Stomach smooth muscle (tissue), 2 donors: ENCODE results near the gene TAS2R7.
"Not testable (repeated sequence)": the region's sequence is repeated elsewhere in the genome, so short reads cannot be mapped to it uniquely, and the experiment has no call there.

Experiments used
- H3K27ac ChIP-seq: one replicate; pipeline ENCODE4 v1.7.0; 2013; ENCODE audit warnings: mild to moderate bottlenecking, low read length, inconsistent platforms
- H3K27me3 ChIP-seq, 2 donors: one replicate each; pipeline ENCODE4 v1.7.0; 2013; ENCODE audit warnings: low read length in 2 of 2; ENCODE audit not compliant: insufficient read depth in 2 of 2, control insufficient read depth in 1 of 2
- H3K36me3 ChIP-seq, 2 donors: one replicate each; pipeline ENCODE4 v1.7.0; 2013; ENCODE audit warnings: low read length in 2 of 2; ENCODE audit not compliant: control insufficient read depth in 2 of 2, insufficient read depth in 2 of 2
- H3K4me1 ChIP-seq: one replicate; pipeline ENCODE4 v1.7.0; 2013; ENCODE audit warnings: low read length; ENCODE audit not compliant: control insufficient read depth, insufficient read depth
- H3K4me3 ChIP-seq, 2 donors: one replicate each; pipeline ENCODE4 v1.7.0; 2013; ENCODE audit warnings: low read length in 2 of 2
- H3K9ac ChIP-seq, 2 donors: one replicate each; pipeline ENCODE4 v1.7.0; 2013; ENCODE audit warnings: low read length in 2 of 2, mild to moderate bottlenecking in 1 of 2
- H3K9me3 ChIP-seq, 2 donors: one replicate each; pipeline ENCODE4 v1.7.0; 2013; ENCODE audit warnings: low read length in 2 of 2; ENCODE audit not compliant: control insufficient read depth in 2 of 2
- donor health status: healthy.
- donor health status: Pancreatic carcinoma.

TAS2R7 gene

DNA sequence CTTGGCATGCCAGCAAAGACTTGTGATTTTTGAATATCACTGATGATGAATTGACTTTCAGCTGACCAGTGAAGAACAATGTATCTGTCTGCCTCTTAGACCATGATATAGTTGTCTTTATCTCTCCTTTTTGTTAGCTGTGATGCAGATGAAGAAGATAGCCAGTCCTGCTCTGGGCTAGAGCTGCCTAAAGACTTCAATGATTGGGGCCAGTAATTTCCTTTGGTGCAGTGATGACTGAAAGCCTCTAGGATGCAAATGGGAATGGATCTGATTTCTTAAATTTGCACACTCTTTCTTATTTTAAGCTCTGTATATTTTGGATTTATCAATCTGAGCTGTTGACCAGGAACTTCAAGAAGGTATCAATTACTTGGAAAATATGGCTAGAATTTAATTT is 7.6 kb upstream of the TAS2R7 start, which contains the start of gene TAS2R9:
Gene TAS2R9 (minus strand): TSS at position 101 of the 400 bp plus-strand sequence. CDS start 93 bp downstream, at position 8.
- no peak within 1 kb of the TSS for H3K9ac ChIP-seq
- no peaks in the 10 kb centered on the region for H3K27me3 ChIP-seq
- no peak within 1 kb of the TSS for H3K4me3 ChIP-seq
- no peaks in the 10 kb centered on the region for H3K36me3 ChIP-seq
- no peak within 1 kb of the TSS for H3K27ac ChIP-seq
- H3K9me3 ChIP-seq = no peaks in the 10 kb centered on the region
- no peaks in the 10 kb centered on the region for H3K4me1 ChIP-seq

GRCh38 chr12:10807186-10807585 is 4.8 kb upstream of the TAS2R7 start, which contains the start of gene TAS2R8:
Gene TAS2R8, minus strand, starts transcription at chr12:10807286. Its CDS starts 306 bp downstream, at chr12:10806980.
- no peak within 1 kb of the TSS for H3K4me3 ChIP-seq

GRCh38 chr12:10801741-10802140 is 686 bp downstream of the TAS2R7 start:
- no peaks in the 10 kb centered on the region for H3K27me3 ChIP-seq
- no peaks in the 10 kb centered on the region for H3K9me3 ChIP-seq
- H3K4me1 ChIP-seq = no peaks in the 10 kb centered on the region
- no peaks in the 10 kb centered on the region for H3K36me3 ChIP-seq
- H3K9ac ChIP-seq = no peak overlapping the region
- no peak overlapping the region for H3K27ac ChIP-seq
- H3K4me3 ChIP-seq = no peak overlapping the region

More at GRCh38 chr12:10807186-10807585, 4.8 kb upstream of the TAS2R7 start, which contains the start of gene TAS2R8:
- H3K36me3 ChIP-seq = no peaks in the 10 kb centered on the region
- H3K27me3 ChIP-seq = no peaks in the 10 kb centered on the region
- no peaks in the 10 kb centered on the region for H3K4me1 ChIP-seq
- H3K9me3 ChIP-seq = no peaks in the 10 kb centered on the region
- no peak within 1 kb of the TSS for H3K9ac ChIP-seq
- H3K27ac ChIP-seq = no peak within 1 kb of the TSS

GRCh38 chr12:10794222-10794621 is 8.2 kb downstream of the TAS2R7 start:
- H3K4me1 ChIP-seq = no peaks in the 10 kb centered on the region
- no peak overlapping the region for H3K9ac ChIP-seq
- H3K36me3 ChIP-seq = no peaks in the 10 kb centered on the region
- no peak overlapping the region for H3K27ac ChIP-seq
- H3K27me3 ChIP-seq = no peaks in the 10 kb centered on the region
- H3K9me3 ChIP-seq = no peaks in the 10 kb centered on the region
- H3K4me3 ChIP-seq = no peak overlapping the region

GRCh38 chr12:10791769-10792168 is 10.7 kb downstream of the TAS2R7 start:
- H3K9ac ChIP-seq, H3K27ac ChIP-seq, H3K27me3 ChIP-seq, H3K4me1 ChIP-seq, H3K9me3 ChIP-seq, H3K4me3 ChIP-seq, H3K36me3 ChIP-seq: not testable (repeated sequence)

GRCh38 chr12:10783252-10783651 is 19.2 kb downstream of the TAS2R7 start:
- no peaks in the 10 kb centered on the region for H3K9me3 ChIP-seq
- H3K9ac ChIP-seq = no peak overlapping the region
- H3K36me3 ChIP-seq = no peaks in the 10 kb centered on the region

GRCh38 chr12:10779103-10779502 is 23.3 kb downstream of the TAS2R7 start:
- no peaks in the 10 kb centered on the region for H3K4me1 ChIP-seq
- no peak overlapping the region for H3K9ac ChIP-seq
- H3K36me3 ChIP-seq = no peaks in the 10 kb centered on the region
- H3K27ac ChIP-seq = no peak overlapping the region
- H3K4me3 ChIP-seq = no peak overlapping the region
- no peaks in the 10 kb centered on the region for H3K9me3 ChIP-seq
- peaks cover 1 to 2% of the 10 kb centered on the region in 2 donors for H3K27me3 ChIP-seq

More at GRCh38 chr12:10783252-10783651, 19.2 kb downstream of the TAS2R7 start:
- no peak overlapping the region for H3K4me3 ChIP-seq
- no peaks in the 10 kb centered on the region for H3K4me1 ChIP-seq
- H3K27me3 ChIP-seq = no peaks in the 10 kb centered on the region
- no peak overlapping the region for H3K27ac ChIP-seq

DNA sequence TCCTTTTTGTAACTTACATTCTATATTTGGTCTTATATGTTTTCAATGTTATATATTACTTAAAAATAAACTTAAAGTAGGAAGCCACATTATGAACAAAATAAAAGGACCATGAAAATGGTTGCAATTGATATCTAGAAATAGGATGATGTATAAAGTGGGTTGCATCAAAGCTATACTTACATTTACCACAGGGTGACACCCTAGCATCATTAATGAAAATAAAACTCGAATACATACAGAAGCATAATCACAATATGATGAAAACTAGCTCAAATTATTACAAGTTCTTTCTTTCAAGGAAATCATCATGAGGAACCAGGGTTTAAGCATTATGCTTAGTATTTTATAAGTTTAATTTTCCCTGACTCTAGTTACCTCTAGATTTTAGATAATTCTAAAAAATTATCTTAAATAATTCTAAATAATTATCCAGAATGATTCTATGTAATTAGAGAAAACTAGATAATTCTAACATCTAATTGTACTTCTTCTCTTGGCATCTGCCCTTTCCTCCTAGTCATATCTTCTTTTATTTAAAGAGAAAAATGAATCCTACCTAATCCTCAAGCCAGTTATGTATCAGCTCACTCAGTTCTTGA is 31.2 kb downstream of the TAS2R7 start:
- Histone ChIP-seq H3K27me3 (peaks cover 2 to 5% of the 10 kb centered on the region in 2 donors), H3K9me3 (no peaks in the 10 kb centered on the region), H3K36me3 (no peaks in the 10 kb centered on the region), H3K4me1 (no peaks in the 10 kb centered on the region), H3K9ac (no peak overlapping the region), H3K4me3 (no peak overlapping the region), H3K27ac (no peak overlapping the region)

GRCh38 chr12:10759657-10760056 is 42.8 kb downstream of the TAS2R7 start:
- Histone ChIP-seq H3K9ac (no peak overlapping the region), H3K27me3 (peaks cover 0 to 4% of the 10 kb centered on the region in 2 donors), H3K9me3 (peaks cover 4 to 7% of the 10 kb centered on the region in 2 donors), H3K4me1 (no peaks in the 10 kb centered on the region), H3K27ac (no peak overlapping the region), H3K36me3 (no peaks in the 10 kb centered on the region), H3K4me3 (no peak overlapping the region)

- no peak overlapping the region for H3K4me3 ChIP-seq
- H3K27ac ChIP-seq = no peak overlapping the region
- H3K4me1 ChIP-seq = no peaks in the 10 kb centered on the region
- H3K9me3 ChIP-seq = peaks cover 4 to 7% of the 10 kb centered on the region in 2 donors
- no peak overlapping the region for H3K9ac ChIP-seq
- H3K36me3 ChIP-seq = no peaks in the 10 kb centered on the region
- H3K27me3 ChIP-seq = no peaks in the 10 kb centered on the region
Measured at GRCh38 chr12:10756194-10756593, 46.2 kb downstream of the TAS2R7 start.

DNA sequence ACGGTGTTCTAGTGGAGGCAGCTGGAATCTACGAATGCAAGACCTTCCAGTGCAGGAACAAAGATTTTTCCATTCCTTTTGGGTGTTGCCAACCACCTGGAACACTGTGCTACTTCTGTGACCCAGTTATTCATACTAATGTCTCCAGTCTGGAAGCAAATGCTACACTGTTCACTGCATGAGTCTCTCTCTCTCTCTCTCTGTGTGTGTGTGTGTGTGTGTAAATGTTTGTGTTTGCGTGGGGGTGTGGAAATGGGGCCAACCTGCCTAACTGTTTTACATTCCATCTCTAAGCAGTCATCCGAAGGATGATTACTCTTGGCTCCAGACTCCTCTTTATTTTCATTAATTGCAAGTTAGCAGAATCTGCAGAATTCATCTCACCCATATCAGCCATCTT is 49.4 kb downstream of the TAS2R7 start:
- Histone ChIP-seq H3K4me1 (no peaks in the 10 kb centered on the region), H3K36me3 (no peaks in the 10 kb centered on the region), H3K9me3 (peaks cover 4 to 7% of the 10 kb centered on the region in 2 donors), H3K4me3 (no peak overlapping the region), H3K27me3 (no peaks in the 10 kb centered on the region), H3K9ac (no peak overlapping the region), H3K27ac (no peak overlapping the region)
